ENCODE measurements around the gene ZDHHC6. TPM values are rescaled to one million over a fixed set of nuclear protein-coding genes. Genes with fewer than 3 reads are reported as not detected.

ZDHHC6 gene
- polyA plus RNA-seq, 1 donor from 2014 or later: 50.5 TPM

DNA sequence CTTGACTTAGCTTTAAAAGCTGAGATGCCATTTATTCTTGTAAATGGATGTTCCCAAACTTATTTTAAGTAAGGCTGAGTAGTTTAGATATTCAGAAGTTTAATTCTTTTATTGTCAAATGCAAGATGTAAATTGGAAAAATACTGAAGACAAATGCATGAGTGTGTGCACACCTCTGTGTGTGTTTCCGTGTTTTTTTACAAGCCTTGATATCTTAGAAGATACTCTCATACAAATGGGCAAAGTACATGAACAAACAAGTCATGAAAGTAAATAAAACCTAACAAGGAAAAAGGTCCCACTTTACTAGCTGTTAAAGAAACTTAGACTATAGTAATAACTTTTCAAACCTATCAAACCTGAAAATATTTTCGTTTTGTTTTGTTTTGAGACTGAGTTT, 43.8 kb downstream of the ZDHHC6 start:
- no peak overlapping the region for H3K4me2 ChIP-seq (ENCODE audit: low read length)
- H3F3A ChIP-seq (ENCODE audit: insufficient read depth, low read length, poor library complexity, severe bottlenecking): no peaks in the 10 kb centered on the region
- no peak overlapping the region for H3K9ac ChIP-seq (ENCODE audit: low read length)
- TF ChIP-seq TAF1 (IDR thresholded peaks at IDR 0.05; ENCODE audit: low read depth) (no peak), EZH2 (IDR thresholded peaks at IDR 0.05; ENCODE audit: borderline replicate concordance, insufficient read depth, low read length, poor library complexity, severe bottlenecking) (no peak), SMC3 (conservative IDR thresholded peaks at IDR 0.05; ENCODE audit: poor library complexity) (no peak), EP300 (conservative IDR thresholded peaks at IDR 0.05; ENCODE audit: poor library complexity, severe bottlenecking) (no peak), MXI1 (conservative IDR thresholded peaks at IDR 0.05; ENCODE audit: poor library complexity, severe bottlenecking) (no peak), RAD21 (conservative IDR thresholded peaks at IDR 0.05) (no peak), POLR2AphosphoS5 (IDR thresholded peaks at IDR 0.05) (no peak)
- TF ChIP-seq, protein P1, sequence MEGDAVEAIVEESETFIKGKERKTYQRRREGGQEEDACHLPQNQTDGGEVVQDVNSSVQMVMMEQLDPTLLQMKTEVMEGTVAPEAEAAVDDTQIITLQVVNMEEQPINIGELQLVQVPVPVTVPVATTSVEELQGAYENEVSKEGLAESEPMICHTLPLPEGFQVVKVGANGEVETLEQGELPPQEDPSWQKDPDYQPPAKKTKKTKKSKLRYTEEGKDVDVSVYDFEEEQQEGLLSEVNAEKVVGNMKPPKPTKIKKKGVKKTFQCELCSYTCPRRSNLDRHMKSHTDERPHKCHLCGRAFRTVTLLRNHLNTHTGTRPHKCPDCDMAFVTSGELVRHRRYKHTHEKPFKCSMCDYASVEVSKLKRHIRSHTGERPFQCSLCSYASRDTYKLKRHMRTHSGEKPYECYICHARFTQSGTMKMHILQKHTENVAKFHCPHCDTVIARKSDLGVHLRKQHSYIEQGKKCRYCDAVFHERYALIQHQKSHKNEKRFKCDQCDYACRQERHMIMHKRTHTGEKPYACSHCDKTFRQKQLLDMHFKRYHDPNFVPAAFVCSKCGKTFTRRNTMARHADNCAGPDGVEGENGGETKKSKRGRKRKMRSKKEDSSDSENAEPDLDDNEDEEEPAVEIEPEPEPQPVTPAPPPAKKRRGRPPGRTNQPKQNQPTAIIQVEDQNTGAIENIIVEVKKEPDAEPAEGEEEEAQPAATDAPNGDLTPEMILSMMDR (IDR thresholded peaks at IDR 0.05; ENCODE audit: poor library complexity, severe bottlenecking): no peak
- TF ChIP-seq, protein P2, sequence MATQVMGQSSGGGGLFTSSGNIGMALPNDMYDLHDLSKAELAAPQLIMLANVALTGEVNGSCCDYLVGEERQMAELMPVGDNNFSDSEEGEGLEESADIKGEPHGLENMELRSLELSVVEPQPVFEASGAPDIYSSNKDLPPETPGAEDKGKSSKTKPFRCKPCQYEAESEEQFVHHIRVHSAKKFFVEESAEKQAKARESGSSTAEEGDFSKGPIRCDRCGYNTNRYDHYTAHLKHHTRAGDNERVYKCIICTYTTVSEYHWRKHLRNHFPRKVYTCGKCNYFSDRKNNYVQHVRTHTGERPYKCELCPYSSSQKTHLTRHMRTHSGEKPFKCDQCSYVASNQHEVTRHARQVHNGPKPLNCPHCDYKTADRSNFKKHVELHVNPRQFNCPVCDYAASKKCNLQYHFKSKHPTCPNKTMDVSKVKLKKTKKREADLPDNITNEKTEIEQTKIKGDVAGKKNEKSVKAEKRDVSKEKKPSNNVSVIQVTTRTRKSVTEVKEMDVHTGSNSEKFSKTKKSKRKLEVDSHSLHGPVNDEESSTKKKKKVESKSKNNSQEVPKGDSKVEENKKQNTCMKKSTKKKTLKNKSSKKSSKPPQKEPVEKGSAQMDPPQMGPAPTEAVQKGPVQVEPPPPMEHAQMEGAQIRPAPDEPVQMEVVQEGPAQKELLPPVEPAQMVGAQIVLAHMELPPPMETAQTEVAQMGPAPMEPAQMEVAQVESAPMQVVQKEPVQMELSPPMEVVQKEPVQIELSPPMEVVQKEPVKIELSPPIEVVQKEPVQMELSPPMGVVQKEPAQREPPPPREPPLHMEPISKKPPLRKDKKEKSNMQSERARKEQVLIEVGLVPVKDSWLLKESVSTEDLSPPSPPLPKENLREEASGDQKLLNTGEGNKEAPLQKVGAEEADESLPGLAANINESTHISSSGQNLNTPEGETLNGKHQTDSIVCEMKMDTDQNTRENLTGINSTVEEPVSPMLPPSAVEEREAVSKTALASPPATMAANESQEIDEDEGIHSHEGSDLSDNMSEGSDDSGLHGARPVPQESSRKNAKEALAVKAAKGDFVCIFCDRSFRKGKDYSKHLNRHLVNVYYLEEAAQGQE (IDR thresholded peaks at IDR 0.05; ENCODE audit: borderline replicate concordance): no peak
- no peaks in the 10 kb centered on the region for H3K9me2 ChIP-seq (ENCODE audit: insufficient read depth, low read length)
- no peaks in the 10 kb centered on the region for H4K20me1 ChIP-seq (ENCODE audit: insufficient read depth)
- no peaks in the 10 kb centered on the region for H3K27me3 ChIP-seq (ENCODE audit: insufficient read depth, low read depth, low read length)
- no peaks in the 10 kb centered on the region for H3K9me3 ChIP-seq (ENCODE audit: low read length)
- no peak overlapping the region for H3K4me3 ChIP-seq (ENCODE audit: low read length)
- no peak overlapping the region for H2AFZ ChIP-seq (ENCODE audit: low read depth, low read length)
- no peaks in the 10 kb centered on the region for H3K79me2 ChIP-seq (replicated peaks; ENCODE audit: insufficient read depth, low read length)
- H3K36me3 ChIP-seq (ENCODE audit: insufficient read depth, low read length): no peaks in the 10 kb centered on the region
- H3K27ac ChIP-seq (ENCODE audit: low read length): no peak overlapping the region

DNA sequence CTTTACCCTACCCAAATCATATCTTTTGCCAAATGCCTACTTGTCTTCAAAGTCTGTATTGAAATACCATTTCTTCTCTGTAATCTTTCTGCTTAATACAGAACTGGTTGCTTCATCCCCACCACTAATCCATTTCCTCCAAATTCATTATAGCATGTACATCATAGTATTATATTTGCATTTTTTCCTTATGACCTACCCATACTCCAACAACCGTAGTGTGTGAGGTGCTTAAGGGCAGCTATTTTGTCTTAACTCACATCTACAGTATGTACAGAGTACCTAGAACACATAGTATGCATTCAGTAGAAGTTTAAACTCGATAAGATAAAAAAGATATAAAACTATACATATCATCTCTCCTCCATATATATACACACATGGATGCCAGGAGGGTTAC, 49.1 kb downstream of the ZDHHC6 start:
- TF ChIP-seq, protein P1 (IDR thresholded peaks at IDR 0.05; ENCODE audit: poor library complexity, severe bottlenecking): no peak
- TF ChIP-seq POLR2AphosphoS5 (IDR thresholded peaks at IDR 0.05) (no peak), TAF1 (IDR thresholded peaks at IDR 0.05; ENCODE audit: low read depth) (no peak), EZH2 (IDR thresholded peaks at IDR 0.05; ENCODE audit: borderline replicate concordance, insufficient read depth, low read length, poor library complexity, severe bottlenecking) (no peak), RAD21 (conservative IDR thresholded peaks at IDR 0.05) (no peak)
- Histone ChIP-seq H3K27ac (ENCODE audit: low read length) (no peak overlapping the region), H3K79me2 (replicated peaks; ENCODE audit: insufficient read depth, low read length) (no peaks in the 10 kb centered on the region), H3K27me3 (ENCODE audit: insufficient read depth, low read depth, low read length) (no peaks in the 10 kb centered on the region), H3F3A (ENCODE audit: insufficient read depth, low read length, poor library complexity, severe bottlenecking) (no peaks in the 10 kb centered on the region), H3K9me3 (ENCODE audit: low read length) (no peaks in the 10 kb centered on the region), H3K4me3 (ENCODE audit: low read length) (no peak overlapping the region), H4K20me1 (ENCODE audit: insufficient read depth) (no peaks in the 10 kb centered on the region), H3K9me2 (ENCODE audit: insufficient read depth, low read length) (no peaks in the 10 kb centered on the region), H3K36me3 (ENCODE audit: insufficient read depth, low read length) (no peaks in the 10 kb centered on the region), H3K9ac (ENCODE audit: low read length) (no peak overlapping the region), H3K4me2 (ENCODE audit: low read length) (no peak overlapping the region), H2AFZ (ENCODE audit: low read depth, low read length) (no peak overlapping the region)
